ENCODE data around the gene WDR91.

DNA sequence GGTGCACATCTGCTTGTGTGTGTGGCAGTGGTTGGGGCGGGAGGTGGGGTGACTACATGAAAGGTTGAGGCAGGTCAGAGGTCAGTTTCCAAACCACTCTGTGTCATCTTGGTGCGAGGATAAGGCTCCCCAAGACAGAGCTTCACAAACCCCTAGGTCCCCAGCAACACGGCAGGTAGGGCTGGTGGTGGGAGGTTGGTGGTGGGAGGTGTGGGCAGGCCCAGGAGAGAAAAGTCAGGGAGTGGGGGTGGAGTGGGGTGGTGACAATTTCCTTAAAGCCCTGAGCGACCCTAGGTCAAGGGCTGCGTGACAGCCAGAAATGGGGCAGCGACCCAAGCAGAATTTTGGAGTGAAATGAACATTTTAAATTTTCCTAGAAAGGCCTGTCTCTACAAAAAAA lies 20.8 kb upstream of the WDR91 start:
- no peak for TF ChIP-seq POLR2A (IDR thresholded peaks at IDR 0.05; ENCODE audit: extremely low read depth, insufficient read length)
- TF ChIP-seq, protein P1, sequence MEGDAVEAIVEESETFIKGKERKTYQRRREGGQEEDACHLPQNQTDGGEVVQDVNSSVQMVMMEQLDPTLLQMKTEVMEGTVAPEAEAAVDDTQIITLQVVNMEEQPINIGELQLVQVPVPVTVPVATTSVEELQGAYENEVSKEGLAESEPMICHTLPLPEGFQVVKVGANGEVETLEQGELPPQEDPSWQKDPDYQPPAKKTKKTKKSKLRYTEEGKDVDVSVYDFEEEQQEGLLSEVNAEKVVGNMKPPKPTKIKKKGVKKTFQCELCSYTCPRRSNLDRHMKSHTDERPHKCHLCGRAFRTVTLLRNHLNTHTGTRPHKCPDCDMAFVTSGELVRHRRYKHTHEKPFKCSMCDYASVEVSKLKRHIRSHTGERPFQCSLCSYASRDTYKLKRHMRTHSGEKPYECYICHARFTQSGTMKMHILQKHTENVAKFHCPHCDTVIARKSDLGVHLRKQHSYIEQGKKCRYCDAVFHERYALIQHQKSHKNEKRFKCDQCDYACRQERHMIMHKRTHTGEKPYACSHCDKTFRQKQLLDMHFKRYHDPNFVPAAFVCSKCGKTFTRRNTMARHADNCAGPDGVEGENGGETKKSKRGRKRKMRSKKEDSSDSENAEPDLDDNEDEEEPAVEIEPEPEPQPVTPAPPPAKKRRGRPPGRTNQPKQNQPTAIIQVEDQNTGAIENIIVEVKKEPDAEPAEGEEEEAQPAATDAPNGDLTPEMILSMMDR (IDR thresholded peaks at IDR 0.05; ENCODE audit: low read depth, low read length): no peak

Measured in NB4 (cell line).